ENCODE results near the gene CHRDL1.

The CHRDL1 gene

DNA sequence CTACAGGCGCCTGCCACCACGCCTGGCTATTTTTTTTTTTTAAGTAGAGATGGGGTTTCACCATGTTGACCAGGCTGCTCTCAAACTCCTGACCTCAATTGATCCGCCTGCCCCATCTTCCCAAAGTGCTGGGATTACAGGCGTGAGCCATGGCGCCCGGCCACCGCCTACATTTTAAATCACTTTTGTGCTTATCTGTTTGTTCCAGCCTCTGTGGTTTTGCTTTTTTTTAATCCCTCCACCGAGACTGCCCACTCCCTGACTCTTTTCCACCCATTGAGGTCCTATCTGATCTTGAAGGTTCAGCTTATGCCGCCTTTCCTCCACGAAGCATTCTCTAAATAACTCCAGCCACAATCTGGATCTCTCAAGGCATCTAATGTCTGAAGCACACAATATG lies 73.5 kb downstream of the CHRDL1 start:
- TF ChIP-seq, protein P1, sequence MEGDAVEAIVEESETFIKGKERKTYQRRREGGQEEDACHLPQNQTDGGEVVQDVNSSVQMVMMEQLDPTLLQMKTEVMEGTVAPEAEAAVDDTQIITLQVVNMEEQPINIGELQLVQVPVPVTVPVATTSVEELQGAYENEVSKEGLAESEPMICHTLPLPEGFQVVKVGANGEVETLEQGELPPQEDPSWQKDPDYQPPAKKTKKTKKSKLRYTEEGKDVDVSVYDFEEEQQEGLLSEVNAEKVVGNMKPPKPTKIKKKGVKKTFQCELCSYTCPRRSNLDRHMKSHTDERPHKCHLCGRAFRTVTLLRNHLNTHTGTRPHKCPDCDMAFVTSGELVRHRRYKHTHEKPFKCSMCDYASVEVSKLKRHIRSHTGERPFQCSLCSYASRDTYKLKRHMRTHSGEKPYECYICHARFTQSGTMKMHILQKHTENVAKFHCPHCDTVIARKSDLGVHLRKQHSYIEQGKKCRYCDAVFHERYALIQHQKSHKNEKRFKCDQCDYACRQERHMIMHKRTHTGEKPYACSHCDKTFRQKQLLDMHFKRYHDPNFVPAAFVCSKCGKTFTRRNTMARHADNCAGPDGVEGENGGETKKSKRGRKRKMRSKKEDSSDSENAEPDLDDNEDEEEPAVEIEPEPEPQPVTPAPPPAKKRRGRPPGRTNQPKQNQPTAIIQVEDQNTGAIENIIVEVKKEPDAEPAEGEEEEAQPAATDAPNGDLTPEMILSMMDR (IDR thresholded peaks at IDR 0.05; ENCODE audit: low read depth, low read length, missing control alignments), result no peak
- in situ Hi-C loops (cut with HindIII; ENCODE audit: low pct_ligation_motif_present, low sequenced_read_pairs), result no loop called here
- DNase-seq, result no peak
- H3K27ac ChIP-seq, result no peak overlapping the region
- no peaks in the 10 kb centered on the region for H3K36me3 ChIP-seq (replicated peaks)
- no peak overlapping the region for H3K4me3 ChIP-seq (ENCODE audit: low read depth, low read length)
- no peaks in the 10 kb centered on the region for H3K27me3 ChIP-seq (replicated peaks)

DNA sequence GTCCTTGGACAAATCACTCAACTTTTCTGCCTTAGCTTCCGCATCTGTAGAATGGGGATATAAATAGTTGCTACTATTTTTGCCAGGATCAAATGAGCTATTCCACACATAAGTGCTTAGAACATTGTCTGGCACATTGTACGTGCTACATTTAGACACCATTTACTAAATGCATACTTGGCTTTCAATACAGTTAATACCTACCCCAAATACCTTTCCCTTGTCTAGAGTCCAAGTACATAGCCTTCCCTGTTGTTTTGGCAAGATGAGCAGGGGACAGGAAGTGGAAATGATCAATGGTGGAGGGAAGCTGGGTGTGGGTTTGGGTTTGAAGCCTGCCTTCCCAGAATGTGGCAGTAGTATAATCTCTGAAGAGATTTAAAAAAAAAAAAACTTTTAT lies 82.0 kb downstream of the CHRDL1 start:
- no peaks in the 10 kb centered on the region for H3K36me3 ChIP-seq (replicated peaks)
- DNase-seq, result no peak
- in situ Hi-C loops (cut with HindIII; ENCODE audit: low pct_ligation_motif_present, low sequenced_read_pairs), result no loop called here
- TF ChIP-seq, protein P1 (IDR thresholded peaks at IDR 0.05; ENCODE audit: low read depth, low read length, missing control alignments), result no peak
- no peak overlapping the region for H3K27ac ChIP-seq
- no peak overlapping the region for H3K4me3 ChIP-seq (ENCODE audit: low read depth, low read length)
- no peaks in the 10 kb centered on the region for H3K27me3 ChIP-seq (replicated peaks)

DNA sequence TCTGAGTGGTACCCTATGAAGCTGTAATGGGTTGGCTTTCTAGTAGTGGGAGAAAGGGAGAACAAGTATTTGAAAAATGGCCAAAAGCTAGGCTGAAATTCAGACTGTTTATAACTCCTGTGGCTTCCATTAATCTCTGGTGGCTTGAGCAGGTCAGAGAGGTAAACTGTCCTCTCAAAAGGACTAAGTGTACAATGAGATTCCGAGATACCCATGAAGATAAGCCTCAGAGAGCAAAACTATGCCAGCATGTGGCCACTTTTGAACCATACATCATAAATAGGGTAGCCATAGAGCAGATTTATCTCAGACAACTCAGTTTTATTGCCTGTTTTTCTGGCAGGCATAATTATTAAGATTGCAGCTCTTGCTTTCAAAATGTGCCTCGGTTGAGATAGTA lies 89.2 kb downstream of the CHRDL1 start:
- TF ChIP-seq, protein P1 (IDR thresholded peaks at IDR 0.05; ENCODE audit: low read depth, low read length, missing control alignments), result no peak
- H3K36me3 ChIP-seq (replicated peaks), result no peaks in the 10 kb centered on the region
- no peak for DNase-seq
- in situ Hi-C loops (cut with HindIII; ENCODE audit: low pct_ligation_motif_present, low sequenced_read_pairs), result no loop called here
- H3K27ac ChIP-seq, result no peak overlapping the region
- H3K4me3 ChIP-seq (ENCODE audit: low read depth, low read length), result no peak overlapping the region
- no peaks in the 10 kb centered on the region for H3K27me3 ChIP-seq (replicated peaks)

DNA sequence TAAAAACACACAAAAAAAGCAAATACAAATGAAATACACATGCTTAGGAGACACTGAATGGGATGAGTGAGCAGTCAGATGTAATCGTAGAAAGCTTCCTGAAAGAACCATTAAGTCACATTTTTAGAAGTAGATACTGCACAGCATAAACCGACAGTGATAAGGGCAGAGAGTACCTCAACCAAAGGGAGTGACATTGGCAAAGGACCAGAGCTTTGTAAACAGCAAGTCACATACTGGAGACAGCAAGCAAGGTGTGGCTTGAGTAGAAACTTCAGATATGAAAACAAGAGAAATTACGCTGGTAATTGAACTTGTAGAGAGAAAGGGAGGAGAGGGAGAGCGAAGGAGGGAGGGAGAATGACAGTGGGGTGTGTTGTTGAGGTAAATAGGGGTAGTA lies 92.0 kb downstream of the CHRDL1 start:
- in situ Hi-C loops (cut with HindIII; ENCODE audit: low pct_ligation_motif_present, low sequenced_read_pairs), result no loop called here
- Histone ChIP-seq H3K27ac (no peak overlapping the region), H3K36me3 (replicated peaks) (no peaks in the 10 kb centered on the region), H3K27me3 (replicated peaks) (no peaks in the 10 kb centered on the region), H3K4me3 (ENCODE audit: low read depth, low read length) (no peak overlapping the region)
- TF ChIP-seq, protein P1 (IDR thresholded peaks at IDR 0.05; ENCODE audit: low read depth, low read length, missing control alignments), result no peak
- DNase-seq, result no peak

DNA sequence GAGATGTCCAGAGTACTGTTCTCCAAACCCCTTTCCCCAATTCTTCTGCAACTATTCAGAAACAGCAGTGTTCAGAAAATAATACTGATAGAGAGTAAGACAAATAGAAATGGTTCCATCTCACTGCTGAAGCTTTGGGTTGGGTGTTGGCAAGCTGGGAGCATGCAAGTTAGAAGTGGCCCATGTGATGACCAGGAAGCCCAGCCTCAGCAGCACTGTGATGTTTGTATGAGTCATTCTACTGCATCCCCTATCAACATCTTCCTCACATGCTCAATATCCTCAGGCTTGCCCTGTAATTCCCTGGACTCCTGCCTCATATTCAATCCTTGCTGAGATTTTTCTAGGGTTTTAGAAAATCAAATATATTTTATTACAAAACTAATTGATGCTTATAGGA lies 96.5 kb downstream of the CHRDL1 start:
- no peaks in the 10 kb centered on the region for H3K27me3 ChIP-seq (replicated peaks)
- TF ChIP-seq, protein P1 (IDR thresholded peaks at IDR 0.05; ENCODE audit: low read depth, low read length, missing control alignments), result no peak
- DNase-seq, result no peak
- no peak overlapping the region for H3K4me3 ChIP-seq (ENCODE audit: low read depth, low read length)
- no peak overlapping the region for H3K27ac ChIP-seq
- in situ Hi-C loops (cut with HindIII; ENCODE audit: low pct_ligation_motif_present, low sequenced_read_pairs), result no loop called here
- no peaks in the 10 kb centered on the region for H3K36me3 ChIP-seq (replicated peaks)

DNA sequence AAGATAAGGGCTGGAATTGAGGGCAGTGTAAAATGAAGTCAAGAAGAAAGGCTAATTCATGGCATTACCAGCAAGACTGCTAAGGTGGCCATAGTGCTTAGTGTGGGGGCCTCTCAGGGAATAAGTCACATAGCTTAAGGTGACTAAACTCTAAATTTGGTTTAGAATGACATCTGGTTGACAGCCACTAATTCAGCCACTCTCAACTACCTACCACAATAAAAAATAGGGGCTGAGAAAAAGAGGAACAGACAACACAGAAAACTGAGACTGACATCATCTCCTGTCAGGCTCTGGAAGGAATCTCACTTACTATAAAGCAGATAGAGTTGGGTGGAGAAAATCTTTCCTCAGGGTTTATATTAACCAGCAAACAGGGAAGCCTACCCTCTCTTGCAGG lies 96.9 kb downstream of the CHRDL1 start:
- Histone ChIP-seq H3K27ac (no peak overlapping the region), H3K36me3 (replicated peaks) (no peaks in the 10 kb centered on the region), H3K27me3 (replicated peaks) (no peaks in the 10 kb centered on the region), H3K4me3 (ENCODE audit: low read depth, low read length) (no peak overlapping the region)
- TF ChIP-seq, protein P1 (IDR thresholded peaks at IDR 0.05; ENCODE audit: low read depth, low read length, missing control alignments), result no peak
- in situ Hi-C loops (cut with HindIII; ENCODE audit: low pct_ligation_motif_present, low sequenced_read_pairs), result no loop called here
- no peak for DNase-seq

Data from brain microvascular endothelial cell (primary cell).